NCI-H526 (cell line): ENCODE data around the gene MAT1A.
"Not testable (repeated sequence)": the region's sequence is repeated elsewhere in the genome, so short reads cannot be mapped to it uniquely, and the experiment has no call there.

ENCODE experiments used
- DNase-seq, 2 experiments: peaks; one replicate each; lab custom pipeline; 2025; lab: John Stamatoyannopoulos, UW

MAT1A gene

DNA sequence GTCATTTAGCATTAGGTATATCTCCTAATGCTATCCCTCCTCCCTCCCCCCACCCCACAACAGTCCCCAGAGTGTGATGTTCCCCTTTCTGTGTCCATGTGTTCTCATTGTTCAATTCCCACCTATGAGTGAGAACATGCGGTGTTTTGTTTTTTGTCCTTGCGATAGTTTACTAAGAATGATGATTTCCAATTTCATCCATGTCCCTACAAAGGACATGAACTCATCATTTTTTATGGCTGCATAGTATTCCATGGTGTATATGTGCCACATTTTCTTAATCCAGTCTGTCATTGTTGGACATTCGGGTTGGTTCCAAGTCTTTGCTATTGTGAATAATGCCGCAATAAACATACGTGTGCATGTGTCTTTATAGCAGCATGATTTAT lies 66.4 kb downstream of the MAT1A start:
- not testable (repeated sequence) for DNase-seq
